GM19351 (cell line): Measurements from ENCODE around the gene SULT1A3.
A peak's percentile ranks its signal among the peaks of the same experiment; 100 is the strongest.
"Not testable (repeated sequence)": the region's sequence is repeated elsewhere in the genome, so short reads cannot be mapped to it uniquely, and the experiment has no call there.

Experiments used
- ATAC-seq: cut with Tn5 transposase; IDR thresholded peaks from one replicate; pipeline ENCODE4 v1.9.1; 2021; ENCODE audit warnings: mild to moderate bottlenecking, moderate library complexity; ENCODE audit not compliant: unreplicated experiment

The SULT1A3 gene

DNA sequence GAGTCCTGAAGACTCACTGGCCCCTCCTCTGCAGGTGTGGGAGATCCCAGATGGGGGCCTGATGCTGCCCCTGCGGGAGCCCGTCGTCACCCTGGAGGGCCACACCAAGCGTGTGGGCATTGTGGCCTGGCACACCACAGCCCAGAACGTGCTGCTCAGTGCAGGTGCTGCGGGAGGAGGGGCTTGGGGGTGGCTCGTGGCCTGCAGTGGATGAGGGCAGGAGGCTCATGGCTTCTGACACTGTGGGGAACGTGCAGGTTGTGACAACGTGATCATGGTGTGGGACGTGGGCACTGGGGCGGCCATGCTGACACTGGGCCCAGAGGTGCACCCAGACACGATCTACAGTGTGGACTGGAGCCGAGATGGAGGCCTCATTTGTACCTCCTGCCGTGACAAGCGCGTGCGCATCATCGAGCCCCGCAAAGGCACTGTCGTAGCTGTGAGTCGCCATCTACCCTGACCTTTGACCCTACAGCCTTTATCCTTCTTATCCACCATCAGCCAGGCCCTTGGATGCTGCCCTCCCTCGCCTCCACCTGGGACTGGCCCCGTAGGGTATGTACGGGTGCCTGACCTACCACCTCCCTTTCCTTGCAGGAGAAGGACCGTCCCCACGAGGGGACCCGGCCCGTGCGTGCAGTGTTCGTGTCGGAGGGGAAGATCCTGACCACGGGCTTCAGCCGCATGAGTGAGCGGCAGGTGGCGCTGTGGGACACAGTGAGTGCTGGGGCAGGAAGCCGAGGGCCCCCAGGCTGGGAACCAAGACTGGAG, 12.1 kb upstream of the SULT1A3 start:
- ATAC-seq = no peak

- no peak for ATAC-seq
Observed at GRCh38 chr16:30187556-30187865, 11.5 kb upstream of the SULT1A3 start.

- ATAC-seq = no peak
Observed at GRCh38 chr16:30187971-30188561, 11.0 kb upstream of the SULT1A3 start.

DNA sequence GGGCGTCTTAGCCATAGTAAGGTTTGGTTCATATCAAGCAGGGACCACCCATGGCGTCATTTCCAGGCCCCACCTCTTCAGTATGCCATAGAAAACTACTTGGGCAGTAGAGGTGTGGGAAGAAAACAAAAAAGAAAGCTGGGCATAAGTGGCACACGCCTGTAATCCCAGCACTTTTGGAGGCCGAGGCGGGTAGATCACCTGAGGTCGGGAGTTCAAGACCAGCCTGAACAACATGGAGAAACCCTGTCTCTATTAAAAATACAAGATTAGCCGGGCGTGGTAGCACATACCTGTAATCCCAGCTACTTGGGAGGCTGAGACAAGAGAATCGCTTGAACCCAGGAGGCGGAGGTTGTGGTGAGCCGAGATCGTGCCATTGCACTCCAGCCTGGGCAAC, 7.9 kb upstream of the SULT1A3 start:
- not testable (repeated sequence) for ATAC-seq

DNA sequence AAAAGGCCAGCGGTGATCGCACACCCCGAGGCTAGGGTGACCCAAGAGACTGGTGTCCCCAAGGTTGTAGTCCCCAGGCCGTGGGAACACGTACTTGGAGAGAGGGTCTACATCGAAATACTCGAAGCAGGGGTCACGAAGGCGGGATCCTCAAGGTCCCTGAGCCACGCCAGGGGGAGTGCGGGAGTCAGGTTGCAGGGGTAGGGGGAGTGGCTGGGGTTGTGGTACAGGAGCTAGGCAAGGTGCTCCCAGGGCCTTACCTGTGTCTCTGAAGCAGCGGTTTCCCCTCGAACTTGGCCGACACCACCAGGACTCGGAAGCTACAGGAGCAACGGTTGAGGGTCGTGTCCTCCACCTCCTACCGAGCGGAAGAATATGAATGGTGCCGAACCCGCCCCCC, 6.0 kb upstream of the SULT1A3 start:
- ATAC-seq = peak; percentile 10

DNA sequence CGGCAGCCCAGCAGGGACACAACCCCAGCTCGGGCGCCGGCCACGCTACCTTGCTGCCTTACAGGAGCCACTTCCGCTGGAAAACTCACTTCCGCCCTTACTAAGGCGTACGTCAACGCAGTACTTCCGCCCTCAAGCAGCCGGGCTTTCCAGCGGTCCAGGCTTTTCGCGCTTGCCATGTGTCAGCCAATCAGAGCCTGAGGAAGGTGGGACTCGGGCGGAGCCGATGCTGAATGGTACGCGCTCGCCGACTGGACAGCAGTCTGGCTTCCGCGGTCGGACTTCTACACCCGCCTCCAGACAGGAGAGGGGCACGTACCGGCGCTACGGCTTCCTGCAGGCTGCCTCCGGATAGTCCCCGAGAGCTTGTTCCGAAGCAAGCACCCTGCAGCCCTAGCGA, 5.4 kb upstream of the SULT1A3 start, which contains the start of the genes BOLA2B and SLX1A:
Gene BOLA2B, minus strand, starts transcription at position 52 of the 400 bp plus-strand sequence. CDS start 71 bp downstream, outside the sequence.
Gene SLX1A, plus strand, starts transcription at position 261 of the 400 bp plus-strand sequence. CDS start 210 bp downstream, outside the sequence.
- peak; percentile 85 for ATAC-seq

DNA sequence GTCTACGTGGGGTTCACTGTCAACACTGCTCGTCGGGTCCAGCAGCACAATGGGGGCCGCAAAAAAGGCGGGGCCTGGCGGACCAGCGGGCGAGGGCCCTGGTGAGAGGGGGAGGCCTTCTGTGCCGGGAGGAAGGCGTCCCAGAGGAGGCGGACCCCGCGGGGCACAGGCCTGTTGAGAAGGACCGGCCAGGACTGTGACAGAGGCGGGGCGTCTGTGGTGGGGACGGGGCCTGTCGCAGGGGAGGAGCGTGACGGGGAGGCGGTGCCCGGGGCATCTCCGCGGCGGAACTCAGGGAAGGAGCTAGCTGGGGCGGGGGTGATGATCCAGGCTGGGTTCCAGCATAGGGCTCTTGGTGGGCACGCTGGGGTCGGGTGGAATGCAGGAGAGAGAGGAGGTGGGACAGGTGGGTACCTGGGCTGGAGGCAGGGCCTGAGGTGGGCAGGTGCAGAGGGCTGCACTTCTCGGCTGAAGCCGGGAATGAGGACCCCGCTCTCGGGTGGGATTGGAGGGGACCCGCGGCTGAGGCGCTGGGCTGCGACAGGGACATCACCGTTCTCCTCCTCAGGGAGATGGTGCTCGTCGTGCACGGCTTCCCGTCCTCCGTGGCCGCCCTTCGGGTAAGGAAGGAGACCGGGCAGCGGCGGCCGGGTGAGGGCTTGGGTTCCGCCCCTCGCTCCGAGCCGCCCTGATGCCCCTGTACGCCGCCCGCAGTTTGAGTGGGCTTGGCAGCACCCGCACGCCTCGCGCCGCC, 4.7 kb upstream of the SULT1A3 start:
- ATAC-seq = peak; percentile 63

DNA sequence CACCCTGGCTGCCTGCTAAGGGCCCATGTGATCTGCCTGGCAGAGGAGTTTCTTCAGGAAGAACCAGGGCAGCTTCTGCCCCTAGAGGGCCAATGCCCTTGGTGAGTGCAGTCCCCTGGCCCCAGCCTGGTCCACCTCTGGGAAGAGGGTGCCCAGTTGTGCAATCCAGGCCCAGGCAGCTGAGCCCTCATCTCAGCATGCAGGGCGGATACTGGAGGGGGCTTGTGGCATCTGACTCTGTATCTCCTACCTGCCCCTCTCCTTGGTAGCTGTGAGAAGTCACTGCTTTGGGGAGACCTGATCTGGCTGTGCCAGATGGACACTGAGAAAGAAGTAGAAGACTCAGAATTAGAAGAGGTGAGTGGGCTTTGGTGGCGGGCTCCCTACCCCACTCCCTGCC, 2.1 kb upstream of the SULT1A3 start:
- ATAC-seq = not testable (repeated sequence)

- not testable (repeated sequence) for ATAC-seq
Observed at GRCh38 chr16:30199608-30200343, 721 bp downstream of the SULT1A3 start.

DNA sequence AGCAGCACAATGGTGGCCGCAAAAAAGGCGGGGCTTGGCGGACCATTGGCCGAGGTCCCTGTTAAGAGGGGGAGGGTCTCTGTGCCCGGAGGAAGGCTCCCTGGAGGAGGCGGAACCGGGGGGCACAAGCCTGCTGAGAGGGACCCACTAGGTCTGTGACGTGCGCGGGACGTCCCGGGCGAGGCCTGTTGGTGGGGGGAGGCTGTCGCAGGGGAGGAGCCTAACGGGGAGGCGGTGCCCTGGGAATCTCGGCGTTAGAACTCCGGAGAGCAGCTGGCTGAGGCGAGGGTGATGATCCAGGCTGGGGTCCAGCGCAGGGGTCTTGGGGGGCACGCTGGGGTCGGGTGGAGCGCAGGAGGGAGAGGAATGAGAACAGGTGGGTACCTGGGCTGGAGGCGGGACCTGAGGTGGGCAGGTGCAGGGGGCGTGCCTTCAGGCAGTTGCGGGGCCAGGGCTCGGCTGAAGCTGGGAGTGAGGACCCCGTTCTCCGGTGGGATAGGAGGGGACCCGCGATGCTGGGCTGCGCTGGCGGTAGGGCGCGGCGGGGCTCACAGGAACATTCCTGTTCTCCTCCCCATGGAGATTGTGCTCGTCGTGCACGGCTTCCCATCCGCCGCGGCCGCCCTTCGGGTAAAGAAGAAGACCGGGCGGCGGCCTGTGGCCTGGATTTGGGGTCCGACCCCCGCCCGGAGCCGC, 6.6 kb downstream of the SULT1A3 start:
- not testable (repeated sequence) for ATAC-seq

GRCh38 chr16:30206252-30206651, 7.2 kb downstream of the SULT1A3 start:
- not testable (repeated sequence) for ATAC-seq

- not testable (repeated sequence) for ATAC-seq
Observed at GRCh38 chr16:30207063-30207704, 8.1 kb downstream of the SULT1A3 start.

GRCh38 chr16:30209032-30209431, 10.0 kb downstream of the SULT1A3 start:
- not testable (repeated sequence) for ATAC-seq

DNA sequence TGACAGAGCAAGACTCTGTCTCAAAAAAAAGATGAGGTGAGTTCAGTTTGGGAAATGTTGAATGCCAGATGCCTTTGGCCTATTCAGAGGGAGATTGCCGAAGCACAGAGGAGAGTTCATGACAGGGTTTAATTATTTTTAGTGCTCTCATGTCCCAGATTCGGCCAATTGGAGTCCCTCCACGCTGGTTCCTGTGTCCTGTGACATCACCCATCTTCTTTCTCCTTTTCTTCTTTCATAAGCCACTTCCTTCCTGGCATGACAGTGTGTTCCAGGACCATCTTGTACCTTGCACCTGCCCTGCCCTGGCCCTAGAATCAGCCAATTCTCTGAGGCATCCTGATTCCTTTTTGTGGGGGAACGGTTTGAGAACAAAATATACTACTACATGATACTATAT, 12.4 kb downstream of the SULT1A3 start:
- not testable (repeated sequence) for ATAC-seq

GRCh38 chr16:30217082-30217481, 18.0 kb downstream of the SULT1A3 start:
- ATAC-seq = not testable (repeated sequence)

DNA sequence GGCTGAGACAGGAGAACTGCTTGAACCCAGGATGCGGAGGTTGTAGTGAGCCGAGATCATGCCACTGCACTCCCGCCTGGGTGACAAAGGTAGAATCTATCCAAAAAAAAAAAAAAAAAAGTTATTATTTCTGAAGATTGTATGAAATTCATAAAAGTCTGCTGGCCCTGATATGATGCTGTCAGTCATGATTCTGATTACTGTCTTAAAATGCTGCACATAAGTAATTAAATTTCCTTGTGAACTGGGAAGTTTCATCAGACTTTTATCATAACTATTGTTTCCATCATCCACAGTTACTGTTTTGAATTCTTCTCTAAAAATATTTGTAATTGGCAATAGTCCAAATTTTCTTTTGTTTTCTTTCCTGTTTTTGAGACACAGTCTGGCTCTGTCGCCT, 49.3 kb downstream of the SULT1A3 start, which contains the start of gene NPIPB13:
Gene NPIPB13, minus strand, starts transcription at position 101 of the 400 bp plus-strand sequence. CDS start 2,906 bp downstream, outside the sequence.
- ATAC-seq = not testable (repeated sequence)
